CD4-positive, alpha-beta T cell treated with Interleukin-1 beta for 1 hour (primary cell): ENCODE results near the gene CASP2.

Experiments
- DNase-seq, 2 donors: peaks; one replicate each; pipeline ENCODE4 v3.0.0-alpha.2; 2020 to 2022

CASP2 gene

DNA sequence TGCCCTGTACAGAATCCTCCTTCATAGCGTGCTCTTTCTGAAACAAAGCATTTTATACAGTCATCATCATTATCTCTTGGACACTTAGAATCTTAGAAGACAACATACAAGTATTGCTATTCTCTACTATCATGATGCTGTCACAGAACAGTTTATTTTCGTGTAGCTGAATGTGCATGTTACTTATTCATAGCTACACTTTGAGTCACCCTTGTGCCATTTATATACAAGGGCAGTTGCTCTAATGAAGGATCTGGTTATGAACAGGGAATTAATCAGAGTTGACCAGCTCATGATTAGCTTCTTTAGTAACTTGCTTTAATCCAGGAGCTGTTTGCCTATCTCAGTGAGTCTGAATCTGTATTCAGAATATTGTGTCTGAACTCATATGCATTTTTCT lies 11.2 kb downstream of the CASP2 start:
- no peak for DNase-seq

- peak; percentile 59 to 73 for DNase-seq
Measured at GRCh38 chr7:143299840-143300239, 11.7 kb downstream of the CASP2 start.

DNA sequence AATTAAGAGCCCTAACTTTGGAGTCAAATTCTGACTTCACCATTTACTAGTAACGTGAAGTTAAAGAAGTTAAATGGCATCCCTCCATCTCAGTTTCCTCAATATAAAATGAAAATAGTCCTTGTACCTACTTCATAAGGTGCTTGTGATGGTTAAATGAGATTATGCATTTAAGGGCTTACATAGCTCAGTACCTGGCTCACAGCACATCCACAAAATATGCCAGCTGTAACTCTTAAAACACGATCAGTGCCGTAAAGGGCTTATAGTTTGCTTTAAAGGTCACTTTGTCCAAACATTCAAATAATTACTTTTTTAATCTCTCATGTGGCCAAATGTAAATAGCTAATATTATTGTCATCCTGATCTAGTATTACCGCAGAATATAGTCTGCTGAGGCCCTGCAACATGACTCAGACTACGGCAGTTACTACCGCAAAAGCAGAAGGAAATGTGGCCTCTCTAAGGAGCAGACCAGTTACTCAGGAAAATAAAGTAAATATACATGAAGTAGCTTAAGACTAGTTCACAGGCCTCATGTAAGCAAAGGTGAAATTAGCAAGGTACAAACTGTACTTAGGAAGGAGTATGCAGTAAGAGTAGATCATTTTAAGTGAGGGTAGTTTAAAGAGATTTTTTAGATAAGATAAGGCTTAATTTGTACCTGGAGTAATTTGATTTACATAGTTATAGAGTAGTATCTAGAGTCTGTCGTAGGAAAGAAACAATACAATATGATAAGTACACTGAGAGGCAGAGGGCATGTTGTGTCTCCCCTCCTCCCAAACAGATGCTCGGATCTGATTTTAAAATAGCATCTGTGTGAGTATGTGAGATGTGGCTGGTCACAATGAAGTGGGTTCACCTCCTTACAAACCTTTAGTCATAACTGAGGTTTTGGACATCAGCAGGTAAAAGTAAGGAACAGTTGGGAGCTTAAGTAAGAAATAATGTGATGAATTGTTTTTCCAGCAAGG lies 13.1 kb downstream of the CASP2 start:
- peak in 1 of 2 donors; percentile 27 for DNase-seq

DNA sequence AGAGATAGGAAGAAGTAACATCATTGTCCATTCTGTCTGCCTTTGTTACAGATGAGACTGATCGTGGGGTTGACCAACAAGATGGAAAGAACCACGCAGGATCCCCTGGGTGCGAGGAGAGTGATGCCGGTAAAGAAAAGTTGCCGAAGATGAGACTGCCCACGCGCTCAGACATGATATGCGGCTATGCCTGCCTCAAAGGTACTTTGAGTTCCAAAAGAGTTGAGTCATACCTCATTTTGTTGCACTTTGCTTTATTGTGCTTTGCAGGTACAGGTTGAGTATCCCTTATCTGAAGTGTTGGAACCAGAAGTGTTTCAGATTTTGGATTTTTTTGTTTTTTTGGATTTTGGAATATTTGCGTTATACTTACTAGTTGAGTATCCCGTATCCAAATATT lies 15.6 kb downstream of the CASP2 start:
- DNase-seq = no peak

- DNase-seq = no peak
Measured at GRCh38 chr7:143304938-143305337, 16.8 kb downstream of the CASP2 start.

GRCh38 chr7:143305423-143306070 lies 17.4 kb downstream of the CASP2 start:
- DNase-seq = peak; percentile 66 to 73

- no peak for DNase-seq
Measured at GRCh38 chr7:143308632-143309031, 20.5 kb downstream of the CASP2 start.

- DNase-seq = no peak
Measured at GRCh38 chr7:143314127-143314526, 26.0 kb downstream of the CASP2 start.

DNA sequence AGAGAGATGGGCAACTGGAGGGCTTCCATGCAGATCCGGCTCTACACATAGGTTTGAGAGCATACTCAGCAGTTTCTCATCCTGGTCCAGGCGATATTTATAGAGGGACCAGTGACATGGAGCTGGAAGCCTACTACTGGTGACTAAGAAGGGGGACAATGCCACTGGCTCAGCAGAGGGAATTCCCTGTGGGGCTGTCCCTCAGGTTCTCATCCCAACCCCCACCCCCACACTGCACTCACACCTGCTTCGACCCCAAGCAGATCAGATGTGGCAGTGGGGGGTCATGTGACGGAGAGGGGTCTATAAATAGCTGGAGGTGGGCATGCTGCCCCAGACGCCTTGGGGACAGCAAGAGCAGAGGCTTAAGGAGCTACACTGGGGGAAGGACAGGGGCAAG lies 27.6 kb downstream of the CASP2 start, which contains the start of gene CLCN1:
CLCN1 (plus strand) TSS at position 336 of the 400 bp plus-strand sequence. CDS start 102 bp downstream, outside the sequence.
- no peak for DNase-seq

DNA sequence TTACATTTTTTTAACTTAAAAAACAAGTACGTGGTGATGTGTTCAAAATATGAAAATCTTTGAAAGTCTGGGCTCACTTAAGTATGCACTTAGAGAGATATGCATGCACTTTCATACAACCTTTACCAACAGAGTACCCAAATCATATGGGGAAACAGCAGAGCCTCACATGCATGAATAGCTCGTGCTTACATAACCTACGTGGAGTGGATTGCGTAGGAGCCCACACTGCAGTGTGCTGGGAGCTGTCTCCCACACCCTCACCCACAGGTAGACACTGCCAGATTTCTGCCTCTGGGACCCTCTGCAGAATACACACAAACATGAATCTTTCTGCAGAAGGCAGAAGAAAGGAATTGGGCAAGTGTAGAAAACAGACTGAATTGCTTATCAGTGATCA lies 28.3 kb downstream of the CASP2 start:
- DNase-seq = no peak

GRCh38 chr7:143318661-143319060 lies 30.5 kb downstream of the CASP2 start:
- DNase-seq = no peak

GRCh38 chr7:143320620-143321019 lies 32.5 kb downstream of the CASP2 start:
- DNase-seq = no peak

- no peak for DNase-seq
Measured at GRCh38 chr7:143321242-143321641, 33.1 kb downstream of the CASP2 start.

DNA sequence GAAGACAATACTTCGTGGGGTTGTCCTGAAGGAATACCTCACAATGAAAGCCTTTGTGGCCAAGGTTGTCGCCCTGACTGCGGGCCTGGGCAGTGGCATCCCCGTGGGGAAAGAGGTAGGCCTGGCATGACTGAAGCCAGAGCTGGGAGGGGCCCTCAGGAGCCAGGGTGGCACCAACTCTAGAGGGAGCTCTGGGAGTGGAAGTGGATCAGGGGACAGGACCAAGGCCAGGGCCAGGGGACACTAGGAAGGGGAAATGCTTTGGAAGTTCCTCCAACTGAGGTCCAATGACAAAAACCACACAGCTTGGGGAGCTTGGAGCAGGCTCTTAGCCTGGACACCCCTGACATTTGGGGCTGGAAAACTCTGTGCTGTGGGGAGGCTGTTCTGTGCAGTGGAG lies 33.6 kb downstream of the CASP2 start:
- peak in 1 of 2 donors; percentile 34 for DNase-seq

GRCh38 chr7:143322760-143323633 lies 34.8 kb downstream of the CASP2 start:
- no peak for DNase-seq

GRCh38 chr7:143323653-143324052 lies 35.5 kb downstream of the CASP2 start:
- no peak for DNase-seq

GRCh38 chr7:143325240-143325639 lies 37.1 kb downstream of the CASP2 start:
- DNase-seq = no peak

- no peak for DNase-seq
Measured at GRCh38 chr7:143327903-143328302, 39.8 kb downstream of the CASP2 start.

- no peak for DNase-seq
Measured at GRCh38 chr7:143329471-143330170, 41.5 kb downstream of the CASP2 start.

GRCh38 chr7:143331179-143331801 lies 43.1 kb downstream of the CASP2 start:
- peak in 1 of 2 donors; percentile 19 for DNase-seq

DNA sequence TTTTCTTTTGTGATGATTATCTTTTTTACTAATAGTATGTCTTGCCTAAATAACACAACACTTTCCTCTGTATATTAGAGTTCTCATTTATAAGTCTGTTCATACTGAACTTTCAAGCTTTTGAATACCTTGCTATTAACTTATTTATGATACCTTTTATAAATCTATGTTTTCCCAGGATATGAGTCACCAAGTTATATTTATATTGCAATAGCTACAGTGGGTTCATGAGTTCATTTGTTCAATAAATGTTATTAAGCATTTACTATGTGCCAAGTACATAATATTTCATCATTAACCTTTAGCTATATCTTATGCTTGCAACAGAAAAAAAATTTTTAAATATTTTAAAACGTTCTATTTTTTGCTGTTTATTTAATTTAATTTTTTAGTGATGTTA lies 46.1 kb downstream of the CASP2 start:
- DNase-seq = no peak

DNA sequence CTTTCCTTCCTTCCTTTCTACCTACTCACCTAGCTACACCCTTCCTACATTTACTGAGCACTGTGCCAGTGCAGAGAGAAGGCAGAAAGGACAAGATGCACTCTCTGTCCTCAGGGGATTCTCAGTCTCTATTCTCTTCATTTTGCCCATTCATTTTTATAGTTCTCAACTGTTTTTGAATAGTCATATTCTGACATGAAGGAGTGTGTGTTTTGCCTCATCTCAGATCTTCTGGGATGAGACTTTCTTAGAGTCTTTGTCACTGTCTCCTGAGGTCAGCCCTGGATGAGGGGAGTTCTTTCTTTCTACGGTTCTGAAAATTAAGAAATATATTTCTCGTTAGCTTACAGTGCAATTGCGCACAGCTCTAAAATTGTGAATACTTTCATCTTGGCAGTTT lies 49.1 kb downstream of the CASP2 start:
- no peak for DNase-seq
